ENCODE measurements around the gene THPO.
A peak's percentile ranks its signal among the peaks of the same experiment; 100 is the strongest.

The THPO gene

GRCh38 chr3:184325715-184326369, 52.2 kb downstream of the THPO start:
- no peak overlapping the region for H3K4me2 ChIP-seq (ENCODE audit: low read length)
- peaks cover 13% of the 10 kb centered on the region for H3K79me2 ChIP-seq
- no peak overlapping the region for H3K4me3 ChIP-seq (ENCODE audit: low read depth, low read length)
- no peaks in the 10 kb centered on the region for H3K27me3 ChIP-seq (ENCODE audit: control insufficient read depth, insufficient read depth, low read length)
- peaks cover 25% of the 10 kb centered on the region for H3K4me1 ChIP-seq
- no peaks in the 10 kb centered on the region for H3K9me3 ChIP-seq (ENCODE audit: control insufficient read depth, low read length)
- H2AFZ ChIP-seq, result no peak overlapping the region
- no peak for TF ChIP-seq CTCF (IDR thresholded peaks at IDR 0.05)
- H3K9ac ChIP-seq, result no peak overlapping the region
- H3K36me3 ChIP-seq (ENCODE audit: control insufficient read depth, insufficient read depth, low read length), result no peaks in the 10 kb centered on the region
- H3K27ac ChIP-seq, result no peak overlapping the region

- Histone ChIP-seq H3K79me2 (peaks cover 18% of the 10 kb centered on the region), H3K9me3 (ENCODE audit: control insufficient read depth, low read length) (no peaks in the 10 kb centered on the region), H3K4me2 (ENCODE audit: low read length) (no peak overlapping the region), H3K4me3 (ENCODE audit: low read depth, low read length) (no peak overlapping the region), H3K27ac (no peak overlapping the region), H3K4me1 (peaks cover 31% of the 10 kb centered on the region), H3K36me3 (ENCODE audit: control insufficient read depth, insufficient read depth, low read length) (no peaks in the 10 kb centered on the region), H2AFZ (no peak overlapping the region), H3K9ac (no peak overlapping the region), H3K27me3 (ENCODE audit: control insufficient read depth, insufficient read depth, low read length) (no peaks in the 10 kb centered on the region)
- no peak for TF ChIP-seq CTCF (IDR thresholded peaks at IDR 0.05)
These were observed 52.7 kb downstream of the THPO start for GRCh38 chr3:184325269-184325668.

GRCh38 chr3:184323696-184324095, 54.3 kb downstream of the THPO start:
- no peak for TF ChIP-seq CTCF (IDR thresholded peaks at IDR 0.05)
- no peaks in the 10 kb centered on the region for H3K9me3 ChIP-seq (ENCODE audit: control insufficient read depth, low read length)
- H3K4me1 ChIP-seq, result peaks cover 43% of the 10 kb centered on the region
- no peak overlapping the region for H3K9ac ChIP-seq
- H3K27me3 ChIP-seq (ENCODE audit: control insufficient read depth, insufficient read depth, low read length), result no peaks in the 10 kb centered on the region
- peak overlapping the region; percentile 25 for H3K4me3 ChIP-seq (ENCODE audit: low read depth, low read length)
- H3K79me2 ChIP-seq, result peaks cover 20% of the 10 kb centered on the region
- peak overlapping the region; percentile 60 for H3K4me2 ChIP-seq (ENCODE audit: low read length)
- H3K27ac ChIP-seq, result peak overlapping the region; percentile 94
- H3K36me3 ChIP-seq (ENCODE audit: control insufficient read depth, insufficient read depth, low read length), result no peaks in the 10 kb centered on the region
- no peak overlapping the region for H2AFZ ChIP-seq

- H3K4me2 ChIP-seq (ENCODE audit: low read length), result peak overlapping the region; percentile 60
- peak overlapping the region; percentile 25 for H3K4me3 ChIP-seq (ENCODE audit: low read depth, low read length)
- H3K9ac ChIP-seq, result no peak overlapping the region
- H3K79me2 ChIP-seq, result peaks cover 19% of the 10 kb centered on the region
- H3K27ac ChIP-seq, result peak overlapping the region; percentile 94
- no peaks in the 10 kb centered on the region for H3K27me3 ChIP-seq (ENCODE audit: control insufficient read depth, insufficient read depth, low read length)
- H3K4me1 ChIP-seq, result peaks cover 45% of the 10 kb centered on the region
- H2AFZ ChIP-seq, result no peak overlapping the region
- no peaks in the 10 kb centered on the region for H3K9me3 ChIP-seq (ENCODE audit: control insufficient read depth, low read length)
- H3K36me3 ChIP-seq (ENCODE audit: control insufficient read depth, insufficient read depth, low read length), result no peaks in the 10 kb centered on the region
- peak; percentile 23 for TF ChIP-seq CTCF (IDR thresholded peaks at IDR 0.05)
These were observed 55.1 kb downstream of the THPO start for GRCh38 chr3:184322731-184323487.
